Smooth muscle cell (in vitro differentiated cells): Measurements from ENCODE around the gene KLHL10. TPM values are rescaled to one million over a fixed set of nuclear protein-coding genes. Genes with fewer than 3 reads are reported as not detected.

Experiments
- DNase-seq: peaks from one replicate; lab custom pipeline; 2025; ENCODE audit not compliant: unreplicated experiment; lab: John Stamatoyannopoulos, UW
- H2AFZ ChIP-seq: fragments of 200-600 bp; sonication (generic); 2 replicates; pipeline ENCODE4 v1.6.0; 2016; ENCODE audit warnings: antibody characterized with exemption, low read depth, mild to moderate bottlenecking
- H3F3A ChIP-seq: fragments of 200-600 bp; sonication (generic); 2 replicates; pipeline ENCODE4 v1.6.0; 2017; ENCODE audit warnings: antibody characterized with exemption, low read depth
- H3K27ac ChIP-seq: fragments of 200-600 bp; sonication (generic); 2 replicates; pipeline ENCODE4 v1.5.1; 2016; ENCODE audit warnings: low read depth, mild to moderate bottlenecking
- H3K27me3 ChIP-seq: fragments of 200-600 bp; sonication (generic); 2 replicates; pipeline ENCODE4 v1.6.1; 2016; ENCODE audit warnings: low read depth, mild to moderate bottlenecking
- H3K36me3 ChIP-seq: fragments of 200-600 bp; sonication (generic); 2 replicates; pipeline ENCODE4 v1.5.1; 2016; ENCODE audit warnings: low read depth
- H3K4me1 ChIP-seq: fragments of 200-600 bp; sonication (generic); 2 replicates; pipeline ENCODE4 v1.5.1; 2016; ENCODE audit warnings: low read depth
- H3K4me2 ChIP-seq: fragments of 200-600 bp; sonication (generic); 2 replicates; pipeline ENCODE4 v1.6.0; 2016; ENCODE audit warnings: mild to moderate bottlenecking
- H3K4me3 ChIP-seq: fragments of 200-600 bp; sonication (generic); 2 replicates; pipeline ENCODE4 v1.5.1; 2016; ENCODE audit warnings: mild to moderate bottlenecking
- H3K79me2 ChIP-seq: fragments of 200-600 bp; sonication (generic); 2 replicates; pipeline ENCODE4 v1.6.0; 2016; ENCODE audit warnings: low read depth, mild to moderate bottlenecking
- H3K9ac ChIP-seq: fragments of 200-600 bp; sonication (generic); 2 replicates; pipeline ENCODE4 v1.6.0; 2016; ENCODE audit warnings: low read depth
- H3K9me3 ChIP-seq: fragments of 200-600 bp; sonication (generic); replicated peaks from 2 replicates; pipeline ENCODE4 v1.5.1; 2016; ENCODE audit warnings: low read depth
- H4K20me1 ChIP-seq: fragments of 200-600 bp; sonication (generic); 2 replicates; pipeline ENCODE4 v1.6.0; 2016; ENCODE audit warnings: low read depth
- CTCF ChIP-seq: fragments of 200-600 bp; sonication (generic); IDR thresholded peaks from 2 replicates; pipeline ENCODE4 v1.5.1; 2017; ENCODE audit warnings: borderline replicate concordance, mild to moderate bottlenecking, antibody characterized with exemption; ENCODE audit not compliant: insufficient read depth, poor library complexity, severe bottlenecking
- WGBS: methylation state at CpG from one replicate; pipeline ENCODE4 v1.1.7; 2016; ENCODE audit warnings: low lambda C conversion rate; 5-methylcytosine and 5-hydroxymethylcytosine counted together
- polyA plus RNA-seq: library from polyadenylated mRNA; unstranded; fragments of >200 nt; fragmentation: Nextera tagmentation; extraction: Ambion mirVana; gene quantifications from 2 replicates; pipeline ENCODE4 v1.2.1, GENCODE V29; 2016
- total RNA-seq: library from RNA; depleted of rRNA; stranded (reverse); fragments of >200 nt; gene quantifications from 2 replicates; pipeline ENCODE4 v1.2.3, GENCODE V29; 2014

KLHL10 gene
- total and polyA plus RNA-seq, 2 experiments from 2014 or later, result not detected

- peak; percentile 72 for DNase-seq
These were observed 25.1 kb upstream of the KLHL10 start, which contains the start of gene FKBP10 for GRCh38 chr17:41812381-41813151. FKBP10 (plus strand) TSS chr17:41813004; CDS start chr17:41813035, 31 bp downstream.

GRCh38 chr17:41813152-41813680, 24.4 kb upstream of the KLHL10 start:
- no peaks in the 10 kb centered on the region for H3K27me3 ChIP-seq
- H2AFZ ChIP-seq, result no peak overlapping the region
- no peak for TF ChIP-seq CTCF
- H3K27ac ChIP-seq, result peak overlapping the region; percentile 92
- peak overlapping the region; percentile 88 for H3K4me3 ChIP-seq
- H4K20me1 ChIP-seq, result peaks cover 67% of the 10 kb centered on the region
- H3K4me1 ChIP-seq, result peaks cover 36% of the 10 kb centered on the region
- H3K4me2 ChIP-seq, result peak overlapping the region; percentile 96
- peaks cover 72% of the 10 kb centered on the region for H3K79me2 ChIP-seq
- WGBS, result 4% methylated on average over 6 of the region's 12 CpGs
- H3F3A ChIP-seq, result peaks cover 8% of the 10 kb centered on the region
- H3K36me3 ChIP-seq, result no peaks in the 10 kb centered on the region
- DNase-seq, result no peak
- peak overlapping the region; percentile 90 for H3K9ac ChIP-seq
- H3K9me3 ChIP-seq, result no peaks in the 10 kb centered on the region

More at GRCh38 chr17:41812381-41813151, 25.1 kb upstream of the KLHL10 start, which contains the start of gene FKBP10:
- H3K4me2 ChIP-seq, result peak within 1 kb of the TSS; percentile 96
- peak within 1 kb of the TSS; percentile 88 for H3K4me3 ChIP-seq
- H3F3A ChIP-seq, result peaks cover 8% of the 10 kb centered on the region
- H2AFZ ChIP-seq, result peak within 1 kb of the TSS; percentile 80
- H3K9ac ChIP-seq, result peak within 1 kb of the TSS; percentile 90
- H3K79me2 ChIP-seq, result peaks cover 74% of the 10 kb centered on the region
- 1% methylated on average over 22 of the region's 35 CpGs for WGBS
- H3K27me3 ChIP-seq, result no peaks in the 10 kb centered on the region
- TF ChIP-seq CTCF, result no peak
- H3K4me1 ChIP-seq, result peaks cover 36% of the 10 kb centered on the region
- peak within 1 kb of the TSS; percentile 92 for H3K27ac ChIP-seq
- H3K36me3 ChIP-seq, result no peaks in the 10 kb centered on the region
- H4K20me1 ChIP-seq, result peaks cover 67% of the 10 kb centered on the region
- H3K9me3 ChIP-seq, result no peaks in the 10 kb centered on the region

GRCh38 chr17:41813699-41814124, 23.9 kb upstream of the KLHL10 start:
- H3K9ac ChIP-seq, result peak overlapping the region; percentile 90
- H3K79me2 ChIP-seq, result peaks cover 71% of the 10 kb centered on the region
- H2AFZ ChIP-seq, result no peak overlapping the region
- 22% methylated on average over 9 of the region's 9 CpGs for WGBS
- no peaks in the 10 kb centered on the region for H3K9me3 ChIP-seq
- H3K27ac ChIP-seq, result peak overlapping the region; percentile 92
- H3K4me1 ChIP-seq, result peaks cover 36% of the 10 kb centered on the region
- H4K20me1 ChIP-seq, result peaks cover 67% of the 10 kb centered on the region
- peak overlapping the region; percentile 96 for H3K4me2 ChIP-seq
- peaks cover 8% of the 10 kb centered on the region for H3F3A ChIP-seq
- no peaks in the 10 kb centered on the region for H3K36me3 ChIP-seq
- H3K27me3 ChIP-seq, result no peaks in the 10 kb centered on the region
- DNase-seq, result no peak
- TF ChIP-seq CTCF, result no peak
- peak overlapping the region; percentile 88 for H3K4me3 ChIP-seq
